GM21737 (cell line): Measurements from ENCODE around the gene GAPDHS.

ENCODE experiments used
- ATAC-seq: cut with Tn5 transposase; IDR thresholded peaks from one replicate; pipeline ENCODE4 v1.9.1; 2021; ENCODE audit warnings: mild to moderate bottlenecking, moderate library complexity; ENCODE audit not compliant: unreplicated experiment

GAPDHS gene

GRCh38 chr19:35509861-35510625 is 23.2 kb upstream of the GAPDHS start:
- ATAC-seq = no peak

DNA sequence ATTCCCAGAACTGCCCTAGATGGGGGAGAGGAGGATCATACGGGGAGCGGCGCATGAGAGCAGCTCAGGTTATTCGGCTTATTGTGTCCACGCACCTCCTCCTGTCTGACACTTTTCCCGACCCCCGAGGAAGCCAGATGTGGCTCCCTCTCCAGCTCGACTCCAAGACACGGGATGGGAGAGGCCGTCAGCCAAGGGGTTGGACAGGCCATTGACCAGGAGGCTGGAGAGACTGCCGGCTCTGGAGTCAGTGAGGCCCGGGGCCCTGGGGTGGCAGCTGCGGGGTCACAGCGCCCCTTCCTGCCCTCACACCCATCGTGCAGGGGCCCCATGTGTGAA is 22.7 kb upstream of the GAPDHS start:
- ATAC-seq = no peak

DNA sequence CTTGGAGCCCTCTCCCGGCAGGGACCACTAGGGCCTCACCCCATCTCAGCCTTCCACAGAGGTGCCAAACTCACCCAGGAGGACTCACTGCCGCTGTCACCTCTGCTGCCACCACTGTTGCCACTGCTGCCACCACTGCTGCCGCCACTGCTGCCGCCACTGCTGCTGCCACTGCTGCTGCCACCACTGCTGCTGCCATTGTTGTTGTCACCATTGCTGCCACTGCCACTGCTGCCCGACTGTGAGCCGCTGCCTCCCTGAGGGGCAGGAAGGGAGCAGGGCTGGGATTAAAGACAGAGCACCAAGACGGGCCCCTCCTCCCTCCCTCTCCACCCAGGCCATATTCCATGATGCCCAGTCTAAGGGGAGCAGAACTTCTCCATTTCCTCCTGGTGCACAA is 21.9 kb upstream of the GAPDHS start:
- ATAC-seq = no peak

DNA sequence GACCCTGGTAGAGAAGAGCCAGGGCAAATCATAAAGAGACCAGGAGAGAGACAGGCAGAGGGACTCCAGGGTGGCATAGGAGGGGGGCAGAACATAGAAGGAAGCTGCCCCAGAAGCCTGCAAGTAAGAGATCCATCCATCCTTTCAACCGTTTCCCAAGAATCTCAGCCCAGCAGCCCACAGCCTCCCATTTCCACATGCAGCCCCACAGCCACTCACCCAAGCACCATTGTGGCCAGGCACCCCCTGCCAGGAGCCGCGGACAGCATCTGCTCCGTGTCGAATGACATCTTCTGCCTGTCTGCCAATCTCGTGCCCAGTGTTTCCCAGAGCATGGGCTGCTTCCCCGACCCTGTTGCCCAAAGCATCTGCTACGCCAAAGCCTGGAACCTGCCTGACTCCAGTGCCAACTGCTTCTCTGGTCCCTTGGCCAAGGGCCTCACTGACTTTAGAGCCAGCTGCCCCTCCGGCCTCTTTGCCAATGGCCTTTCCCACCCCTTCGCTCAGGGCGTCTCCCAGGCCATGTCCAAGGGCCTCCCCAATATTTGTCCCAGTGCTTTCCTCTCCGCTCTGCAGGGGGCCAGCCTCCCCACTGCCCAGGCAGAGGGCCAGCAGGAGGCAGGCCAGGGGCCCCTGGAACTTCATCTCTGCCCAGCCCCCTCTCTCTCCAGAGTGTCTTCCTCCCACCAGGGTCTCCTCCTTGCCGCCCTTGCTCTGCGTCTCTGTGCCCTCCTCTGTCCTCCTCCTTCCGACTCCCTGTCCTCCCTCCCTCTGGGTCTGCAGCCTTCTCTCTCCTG is 20.2 kb upstream of the GAPDHS start:
- no peak for ATAC-seq

GRCh38 chr19:35513628-35514281 is 19.5 kb upstream of the GAPDHS start, which contains the start of gene DMKN:
Gene DMKN (minus strand): TSS chr19:35513649. CDS start chr19:35513475, 174 bp downstream.
- no peak for ATAC-seq

DNA sequence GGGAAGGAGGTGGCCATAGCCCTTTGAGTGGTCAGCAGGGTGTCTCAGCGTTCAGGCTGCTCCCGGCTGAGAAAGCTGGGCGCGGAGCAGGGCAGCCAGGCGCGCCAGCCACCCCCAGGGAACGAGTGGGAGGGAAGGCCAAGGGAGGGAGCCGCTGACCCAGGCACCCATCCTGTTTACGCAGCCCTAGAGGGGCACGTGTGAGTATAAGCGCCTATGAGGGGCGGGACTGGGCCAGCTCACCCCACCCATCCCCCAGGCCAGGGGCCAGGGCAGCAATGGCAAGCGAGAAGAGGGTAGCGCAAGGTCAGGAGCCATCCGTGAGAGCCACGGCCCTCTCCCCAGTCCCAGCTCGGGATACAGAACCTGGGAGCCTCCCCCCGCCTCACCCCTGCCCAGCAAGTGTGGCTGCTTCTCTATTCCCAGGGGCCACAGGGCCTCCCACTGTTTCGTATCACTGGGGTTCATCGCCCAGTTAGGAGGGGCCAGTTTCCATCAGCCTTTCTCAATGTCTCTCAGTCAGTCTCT is 18.9 kb upstream of the GAPDHS start:
- no peak for ATAC-seq

GRCh38 chr19:35516310-35516709 is 16.9 kb upstream of the GAPDHS start:
- ATAC-seq = no peak

DNA sequence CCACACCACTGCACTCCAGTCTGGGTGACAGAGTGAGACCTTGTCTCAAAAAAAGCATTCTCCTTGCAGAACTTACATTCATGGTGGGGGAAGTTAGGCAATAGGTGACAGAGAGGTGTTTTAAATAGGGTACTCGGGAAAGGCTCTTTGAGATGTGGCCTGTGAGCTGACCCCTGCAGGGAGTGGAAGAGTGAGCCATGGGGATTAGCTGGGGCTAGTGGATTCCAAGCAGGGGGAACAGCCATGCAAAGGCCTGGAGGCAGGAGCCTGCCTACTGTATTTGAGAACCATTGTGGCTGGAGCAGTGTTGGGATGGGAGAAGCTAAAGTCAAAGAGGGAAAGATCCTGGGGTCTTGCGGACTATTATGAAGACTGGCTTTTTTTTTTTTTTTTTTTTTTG is 15.9 kb upstream of the GAPDHS start:
- ATAC-seq = no peak

DNA sequence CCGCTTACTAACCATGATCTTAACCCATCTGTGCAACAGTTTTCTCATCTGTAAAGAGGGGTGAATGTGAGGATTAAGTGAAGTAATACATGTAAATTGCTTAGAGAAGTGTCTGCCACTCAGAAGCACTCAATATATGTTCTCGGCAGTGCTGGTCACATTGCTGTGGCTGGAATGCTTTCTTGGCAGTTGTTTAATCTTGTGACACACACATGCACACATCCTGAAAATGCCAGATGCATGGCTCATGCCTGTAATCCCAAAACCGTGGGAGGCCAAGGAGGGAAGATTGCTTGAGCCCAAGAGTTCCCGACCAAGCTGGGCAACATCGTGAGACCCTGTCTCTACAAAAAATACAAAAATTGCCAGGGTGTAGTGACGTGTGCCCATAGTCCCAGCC is 14.9 kb upstream of the GAPDHS start:
- no peak for ATAC-seq

GRCh38 chr19:35519291-35519690 is 14.0 kb upstream of the GAPDHS start:
- no peak for ATAC-seq

- ATAC-seq = no peak
Measured at GRCh38 chr19:35521124-35521743, 12.0 kb upstream of the GAPDHS start.

- ATAC-seq = no peak
Measured at GRCh38 chr19:35522745-35523327, 10.4 kb upstream of the GAPDHS start.

- ATAC-seq = no peak
Measured at GRCh38 chr19:35524181-35524837, 8.9 kb upstream of the GAPDHS start.

DNA sequence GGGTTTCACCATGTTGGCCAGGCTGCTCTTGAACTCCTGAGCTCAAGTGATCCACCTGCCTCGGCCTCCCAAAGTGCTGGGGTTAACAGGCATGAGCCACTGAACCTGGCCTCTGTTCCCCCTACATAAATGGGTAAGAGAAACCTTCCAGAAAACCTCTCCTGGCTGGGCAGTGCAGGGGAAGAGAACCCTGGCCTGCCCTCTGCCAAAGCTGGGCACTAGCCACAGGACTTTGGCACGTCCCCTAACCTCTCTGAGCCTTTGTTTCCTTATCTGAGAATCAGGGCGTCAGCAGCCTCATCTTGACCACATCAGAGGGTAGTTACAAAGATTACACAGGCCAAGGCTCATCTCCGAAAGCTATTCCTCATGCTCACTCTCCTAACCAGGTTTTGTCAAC is 7.4 kb upstream of the GAPDHS start:
- no peak for ATAC-seq

GRCh38 chr19:35528218-35529038 is 4.8 kb upstream of the GAPDHS start, which contains the start of gene SBSN:
Gene SBSN (minus strand): TSS chr19:35528311. CDS start chr19:35528281, 30 bp downstream.
- no peak for ATAC-seq

- ATAC-seq = no peak
Measured at GRCh38 chr19:35529241-35530218, 3.7 kb upstream of the GAPDHS start.

DNA sequence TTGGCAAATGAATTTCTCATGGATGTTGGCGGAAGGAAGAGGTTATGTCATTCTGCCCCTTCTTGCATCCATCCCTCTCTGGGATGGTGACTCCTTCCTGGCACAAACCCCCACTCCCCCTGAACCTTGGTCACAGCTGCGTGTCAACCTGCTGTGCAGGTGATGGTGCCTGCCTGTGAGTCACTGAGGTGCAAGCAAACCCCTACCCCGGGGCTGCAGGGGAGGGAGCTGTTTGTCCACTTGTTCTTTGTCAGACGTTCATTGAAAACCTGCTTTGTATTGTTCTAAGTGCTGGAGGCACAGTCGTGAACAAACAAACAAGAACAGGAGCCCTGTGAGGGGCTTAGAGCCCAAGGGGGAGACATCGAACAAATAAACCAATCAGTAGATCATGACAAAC is 2.0 kb upstream of the GAPDHS start:
- ATAC-seq = no peak

DNA sequence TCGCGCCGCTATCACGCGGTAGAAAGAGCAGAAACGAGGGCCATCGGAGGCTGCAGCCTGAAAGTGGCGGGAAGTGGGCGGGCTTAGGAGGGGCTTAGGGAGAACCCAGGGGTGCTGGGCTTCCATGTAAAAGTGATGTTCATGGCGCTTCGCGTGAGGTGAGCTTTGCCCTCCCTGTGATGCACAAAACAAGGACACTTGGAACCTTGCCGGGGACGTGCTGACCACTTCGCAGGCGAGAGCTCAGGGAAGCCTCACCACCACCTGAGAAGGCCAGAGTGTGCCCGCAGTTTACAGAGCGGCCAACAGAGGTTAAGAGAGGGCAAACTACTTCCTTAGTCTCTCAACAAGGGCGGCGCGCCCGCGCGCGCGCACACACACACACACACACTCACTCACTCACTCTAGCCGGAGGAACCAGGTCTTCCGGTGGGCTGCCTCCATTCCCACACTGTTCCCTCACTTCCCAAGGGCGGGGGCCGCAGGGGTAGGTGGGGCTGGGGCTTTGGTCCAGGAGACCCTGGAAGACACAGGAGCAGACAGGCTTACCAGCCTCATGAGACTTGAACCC is 651 bp downstream of the GAPDHS start:
- ATAC-seq = no peak
